Transverse colon (tissue), 3 donors: ENCODE data around the gene NEDD4L.

ENCODE experiments used
- EP300 ChIP-seq: sonication (generic); formaldehyde crosslinking; IDR thresholded peaks from one replicate; pipeline ENCODE4 v1.6.1; 2017; ENCODE audit warnings: antibody characterized with exemption, low read depth
- TF ChIP-seq, protein P1 (sequence below), 5 experiments: fragments of 200-600 bp in 3 of 5; fragments of 450-650 bp in 2 of 5; sonication (generic) in 3 of 5; IDR thresholded peaks; 1 replicate in 2 of 5; 2 replicates in 3 of 5; pipeline ENCODE4 v1.5.1; 2016 to 2017; ENCODE audit warnings: antibody characterized with exemption in 5 of 5, inconsistent platforms in 3 of 5, mild to moderate bottlenecking in 2 of 5, moderate library complexity in 1 of 5

DNA sequence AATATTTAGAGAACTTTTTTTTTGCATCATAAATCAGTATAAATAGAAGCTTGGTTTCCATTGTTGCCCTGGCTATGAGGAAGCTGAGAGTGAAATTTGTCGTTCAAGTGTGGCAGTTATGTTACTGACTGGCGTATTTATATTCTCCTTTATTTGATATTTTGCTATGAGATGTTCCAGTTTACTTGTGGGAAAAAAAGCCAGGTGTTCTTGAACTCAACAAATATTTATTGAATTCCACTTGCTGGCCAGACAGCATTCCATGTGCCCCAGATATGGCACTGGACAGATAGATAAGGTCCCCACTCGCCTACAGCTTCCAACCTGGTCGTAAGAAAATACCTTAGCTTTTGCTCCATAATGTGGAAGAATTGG is 44.7 kb downstream of the NEDD4L start:
- TF ChIP-seq, protein P1, sequence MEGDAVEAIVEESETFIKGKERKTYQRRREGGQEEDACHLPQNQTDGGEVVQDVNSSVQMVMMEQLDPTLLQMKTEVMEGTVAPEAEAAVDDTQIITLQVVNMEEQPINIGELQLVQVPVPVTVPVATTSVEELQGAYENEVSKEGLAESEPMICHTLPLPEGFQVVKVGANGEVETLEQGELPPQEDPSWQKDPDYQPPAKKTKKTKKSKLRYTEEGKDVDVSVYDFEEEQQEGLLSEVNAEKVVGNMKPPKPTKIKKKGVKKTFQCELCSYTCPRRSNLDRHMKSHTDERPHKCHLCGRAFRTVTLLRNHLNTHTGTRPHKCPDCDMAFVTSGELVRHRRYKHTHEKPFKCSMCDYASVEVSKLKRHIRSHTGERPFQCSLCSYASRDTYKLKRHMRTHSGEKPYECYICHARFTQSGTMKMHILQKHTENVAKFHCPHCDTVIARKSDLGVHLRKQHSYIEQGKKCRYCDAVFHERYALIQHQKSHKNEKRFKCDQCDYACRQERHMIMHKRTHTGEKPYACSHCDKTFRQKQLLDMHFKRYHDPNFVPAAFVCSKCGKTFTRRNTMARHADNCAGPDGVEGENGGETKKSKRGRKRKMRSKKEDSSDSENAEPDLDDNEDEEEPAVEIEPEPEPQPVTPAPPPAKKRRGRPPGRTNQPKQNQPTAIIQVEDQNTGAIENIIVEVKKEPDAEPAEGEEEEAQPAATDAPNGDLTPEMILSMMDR (IDR thresholded peaks at IDR 0.05), result no peak
- TF ChIP-seq EP300, result no peak
